ENCODE results near the gene PARD3.
"Not testable (repeated sequence)": the region's sequence is repeated elsewhere in the genome, so short reads cannot be mapped to it uniquely, and the experiment has no call there.

PARD3 gene

GRCh38 chr10:34427158-34427910, 387.8 kb downstream of the PARD3 start:
- H3K9me3 ChIP-seq (ENCODE audit: control insufficient read depth, low read depth, low read length); H3K27me3 ChIP-seq (ENCODE audit: control insufficient read depth, insufficient read depth, low read length); H3K9ac ChIP-seq (ENCODE audit: low read length); H3K27ac ChIP-seq (ENCODE audit: low read length); H3K36me3 ChIP-seq (ENCODE audit: control insufficient read depth, low read depth, low read length): not testable (repeated sequence)
- Histone ChIP-seq H3K4me3 (ENCODE audit: low read length) (peak overlapping the region; percentile 66), H3K4me1 (ENCODE audit: control insufficient read depth, low read depth, low read length) (peaks cover 43% of the 10 kb centered on the region)

GRCh38 chr10:34426538-34427157, 388.4 kb downstream of the PARD3 start:
- H3K4me3 ChIP-seq (ENCODE audit: low read length); H3K9me3 ChIP-seq (ENCODE audit: control insufficient read depth, low read depth, low read length); H3K27ac ChIP-seq (ENCODE audit: low read length); H3K27me3 ChIP-seq (ENCODE audit: control insufficient read depth, insufficient read depth, low read length); H3K9ac ChIP-seq (ENCODE audit: low read length); H3K36me3 ChIP-seq (ENCODE audit: control insufficient read depth, low read depth, low read length): not testable (repeated sequence)
- peaks cover 49% of the 10 kb centered on the region for H3K4me1 ChIP-seq (ENCODE audit: control insufficient read depth, low read depth, low read length)

- no peak overlapping the region for H3K4me3 ChIP-seq (ENCODE audit: low read length)
- no peak overlapping the region for H3K27ac ChIP-seq (ENCODE audit: low read length)
Measured at GRCh38 chr10:34426041-34426440, 389.1 kb downstream of the PARD3 start.

DNA sequence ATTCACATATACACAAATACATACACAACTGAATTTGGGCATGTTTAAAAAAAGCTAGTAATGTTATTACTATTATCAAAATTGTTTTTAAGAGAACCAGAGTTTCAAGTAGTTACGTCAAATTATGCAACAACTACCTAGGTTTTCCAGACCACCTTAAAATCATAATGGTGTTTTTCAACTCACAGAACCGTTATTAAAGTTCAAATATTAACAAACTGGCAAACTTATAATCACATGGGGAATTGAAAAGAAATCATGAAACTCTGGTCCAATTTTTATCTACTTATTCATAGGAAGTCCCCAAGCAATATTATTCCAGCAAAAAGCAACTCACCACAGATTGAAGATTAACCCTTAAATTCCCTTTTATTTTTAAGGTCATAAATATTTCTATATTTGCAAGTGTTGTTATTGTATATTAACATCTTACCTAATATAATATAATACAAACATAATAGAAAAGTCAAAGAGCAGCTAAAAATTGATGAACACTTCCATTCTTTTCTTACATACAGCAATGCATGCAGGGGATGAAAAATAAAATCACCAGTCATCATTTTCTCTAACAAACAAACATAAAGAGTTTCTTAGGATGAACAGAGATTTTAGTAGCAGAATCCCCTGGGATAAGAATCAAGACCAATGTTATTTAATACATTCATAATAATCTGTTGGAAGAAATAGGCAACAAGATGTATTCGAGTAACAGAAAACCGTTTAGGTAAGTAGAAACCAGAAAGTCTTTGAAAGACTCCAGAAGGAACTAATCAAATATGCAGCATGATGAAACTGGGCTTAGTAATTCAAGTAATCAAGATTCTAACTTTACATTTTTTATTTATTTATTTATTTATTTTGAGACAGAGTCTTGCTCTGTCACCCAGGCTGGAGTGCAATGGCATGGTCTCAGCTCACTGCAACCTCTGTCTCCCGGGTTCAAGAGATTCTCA, 391.1 kb downstream of the PARD3 start:
- Histone ChIP-seq H3K4me1 (ENCODE audit: control insufficient read depth, low read depth, low read length) (peaks cover 54% of the 10 kb centered on the region), H3K9ac (ENCODE audit: low read length) (no peak overlapping the region)

More at GRCh38 chr10:34426041-34426440, 389.1 kb downstream of the PARD3 start:
- H3K9ac ChIP-seq (ENCODE audit: low read length) = no peak overlapping the region
- H3K27me3 ChIP-seq (ENCODE audit: control insufficient read depth, insufficient read depth, low read length) = no peaks in the 10 kb centered on the region
- H3K4me1 ChIP-seq (ENCODE audit: control insufficient read depth, low read depth, low read length) = peaks cover 46% of the 10 kb centered on the region
- H3K9me3 ChIP-seq (ENCODE audit: control insufficient read depth, low read depth, low read length) = no peaks in the 10 kb centered on the region
- H3K36me3 ChIP-seq (ENCODE audit: control insufficient read depth, low read depth, low read length) = no peaks in the 10 kb centered on the region

DNA sequence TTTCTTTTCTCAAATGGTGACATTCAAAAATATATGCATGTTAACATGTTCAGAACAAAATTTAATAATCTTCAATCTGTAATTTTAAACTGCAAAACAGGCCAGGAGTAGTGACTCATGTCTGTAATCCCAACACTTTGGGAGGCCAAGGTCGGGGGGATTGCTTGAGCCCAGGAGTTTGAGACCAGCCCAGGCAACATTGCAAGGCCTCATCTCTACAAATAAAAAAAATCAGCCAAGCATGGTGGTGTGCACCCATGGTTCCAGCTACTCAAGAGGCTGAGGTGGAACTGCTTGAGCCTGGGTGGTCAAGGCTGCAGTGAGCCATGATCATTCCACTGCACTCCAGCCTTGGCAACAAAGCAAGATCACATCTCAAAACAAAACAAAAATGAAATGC, 394.3 kb downstream of the PARD3 start:
- Histone ChIP-seq H3K27me3 (ENCODE audit: control insufficient read depth, insufficient read depth, low read length) (no peaks in the 10 kb centered on the region), H3K4me3 (ENCODE audit: low read length) (no peak overlapping the region), H3K4me1 (ENCODE audit: control insufficient read depth, low read depth, low read length) (peaks cover 30% of the 10 kb centered on the region), H3K27ac (ENCODE audit: low read length) (no peak overlapping the region), H3K36me3 (ENCODE audit: control insufficient read depth, low read depth, low read length) (no peaks in the 10 kb centered on the region), H3K9ac (ENCODE audit: low read length) (no peak overlapping the region), H3K9me3 (ENCODE audit: control insufficient read depth, low read depth, low read length) (no peaks in the 10 kb centered on the region)

More for the DNA sequence above, 391.1 kb downstream of the PARD3 start:
- Histone ChIP-seq H3K27ac (ENCODE audit: low read length) (no peak overlapping the region), H3K9me3 (ENCODE audit: control insufficient read depth, low read depth, low read length) (no peaks in the 10 kb centered on the region), H3K27me3 (ENCODE audit: control insufficient read depth, insufficient read depth, low read length) (no peaks in the 10 kb centered on the region), H3K4me3 (ENCODE audit: low read length) (no peak overlapping the region), H3K36me3 (ENCODE audit: control insufficient read depth, low read depth, low read length) (no peaks in the 10 kb centered on the region)

DNA sequence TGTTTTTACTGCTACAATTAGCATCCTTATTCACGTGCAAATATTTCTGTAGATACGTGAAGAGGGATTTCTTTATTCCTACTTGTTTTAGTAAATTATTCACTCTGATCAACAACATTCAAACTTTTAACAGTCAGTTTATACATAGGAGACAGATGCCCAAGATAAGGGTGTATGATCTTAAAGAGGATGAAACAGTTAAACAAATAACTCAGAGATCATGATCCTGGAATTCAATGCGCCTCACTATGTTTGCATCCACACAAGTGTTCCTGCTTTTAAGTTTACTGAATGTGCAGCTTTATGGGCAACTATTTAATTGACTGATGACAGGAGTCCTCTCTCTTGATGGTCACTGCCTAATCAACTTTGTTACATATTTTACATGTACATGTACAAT, 394.8 kb downstream of the PARD3 start:
- no peak overlapping the region for H3K27ac ChIP-seq (ENCODE audit: low read length)
- H3K9me3 ChIP-seq (ENCODE audit: control insufficient read depth, low read depth, low read length) = no peaks in the 10 kb centered on the region
- H3K4me3 ChIP-seq (ENCODE audit: low read length) = no peak overlapping the region
- no peak overlapping the region for H3K9ac ChIP-seq (ENCODE audit: low read length)
- H3K36me3 ChIP-seq (ENCODE audit: control insufficient read depth, low read depth, low read length) = no peaks in the 10 kb centered on the region
- H3K4me1 ChIP-seq (ENCODE audit: control insufficient read depth, low read depth, low read length) = peaks cover 25% of the 10 kb centered on the region
- no peaks in the 10 kb centered on the region for H3K27me3 ChIP-seq (ENCODE audit: control insufficient read depth, insufficient read depth, low read length)

DNA sequence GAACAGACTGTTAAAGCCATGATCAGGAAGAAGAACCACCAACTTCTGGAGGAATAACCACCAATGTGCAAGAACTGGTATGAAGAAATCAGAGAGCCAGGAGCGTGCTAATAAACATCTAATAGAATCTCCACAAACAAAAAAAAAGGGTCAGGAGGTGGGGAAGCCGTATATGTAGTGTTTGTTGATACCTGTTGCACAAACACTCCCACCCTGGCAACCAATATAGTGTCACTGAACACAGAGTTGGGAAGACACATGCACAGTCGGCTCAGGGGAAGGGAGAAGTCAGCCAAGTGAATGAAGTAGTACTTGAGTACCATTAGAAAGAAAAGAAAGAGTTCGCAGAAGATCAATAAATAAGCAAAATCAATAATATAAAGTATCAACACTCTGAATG, 400.1 kb downstream of the PARD3 start:
- Histone ChIP-seq H3K9me3 (ENCODE audit: control insufficient read depth, low read depth, low read length) (no peaks in the 10 kb centered on the region), H3K4me1 (ENCODE audit: control insufficient read depth, low read depth, low read length) (peaks cover 24% of the 10 kb centered on the region), H3K4me3 (ENCODE audit: low read length) (no peak overlapping the region), H3K27me3 (ENCODE audit: control insufficient read depth, insufficient read depth, low read length) (no peaks in the 10 kb centered on the region), H3K27ac (ENCODE audit: low read length) (no peak overlapping the region), H3K9ac (ENCODE audit: low read length) (no peak overlapping the region), H3K36me3 (ENCODE audit: control insufficient read depth, low read depth, low read length) (no peaks in the 10 kb centered on the region)

- Histone ChIP-seq H3K4me3 (ENCODE audit: low read length) (no peak overlapping the region), H3K9me3 (ENCODE audit: control insufficient read depth, low read depth, low read length) (no peaks in the 10 kb centered on the region), H3K27ac (ENCODE audit: low read length) (no peak overlapping the region), H3K27me3 (ENCODE audit: control insufficient read depth, insufficient read depth, low read length) (no peaks in the 10 kb centered on the region), H3K4me1 (ENCODE audit: control insufficient read depth, low read depth, low read length) (peaks cover 19% of the 10 kb centered on the region), H3K36me3 (ENCODE audit: control insufficient read depth, low read depth, low read length) (no peaks in the 10 kb centered on the region), H3K9ac (ENCODE audit: low read length) (no peak overlapping the region)
Measured at GRCh38 chr10:34413756-34414587, 401.1 kb downstream of the PARD3 start.

DNA sequence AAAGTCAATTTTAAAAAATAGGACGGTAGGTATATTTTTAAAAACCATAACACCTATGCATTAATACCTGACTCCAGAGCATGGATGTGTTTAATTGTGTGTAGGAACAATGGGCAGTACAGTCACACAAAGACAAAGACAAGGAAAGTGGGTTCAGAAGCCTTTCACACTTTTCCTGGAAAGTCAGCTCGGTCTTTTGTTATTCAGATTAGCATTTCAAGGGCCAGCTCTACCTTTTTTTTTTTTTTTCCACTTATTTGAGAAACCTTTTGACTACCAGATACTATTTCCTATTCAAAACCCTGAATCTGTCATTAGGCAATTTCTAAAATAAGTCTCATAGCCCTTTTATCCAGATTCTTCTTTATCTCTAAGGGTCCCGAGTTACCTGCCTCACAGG, 401.9 kb downstream of the PARD3 start:
- no peak overlapping the region for H3K9ac ChIP-seq (ENCODE audit: low read length)
- no peak overlapping the region for H3K27ac ChIP-seq (ENCODE audit: low read length)
- H3K4me3 ChIP-seq (ENCODE audit: low read length) = peak overlapping the region; percentile 8
- H3K36me3 ChIP-seq (ENCODE audit: control insufficient read depth, low read depth, low read length) = no peaks in the 10 kb centered on the region
- no peaks in the 10 kb centered on the region for H3K27me3 ChIP-seq (ENCODE audit: control insufficient read depth, insufficient read depth, low read length)
- no peaks in the 10 kb centered on the region for H3K9me3 ChIP-seq (ENCODE audit: control insufficient read depth, low read depth, low read length)
- H3K4me1 ChIP-seq (ENCODE audit: control insufficient read depth, low read depth, low read length) = peaks cover 19% of the 10 kb centered on the region

- H3K27ac ChIP-seq (ENCODE audit: low read length) = no peak overlapping the region
- H3K4me3 ChIP-seq (ENCODE audit: low read length) = no peak overlapping the region
- H3K4me1 ChIP-seq (ENCODE audit: control insufficient read depth, low read depth, low read length) = peaks cover 15% of the 10 kb centered on the region
- H3K27me3 ChIP-seq (ENCODE audit: control insufficient read depth, insufficient read depth, low read length) = no peaks in the 10 kb centered on the region
- no peak overlapping the region for H3K9ac ChIP-seq (ENCODE audit: low read length)
- H3K36me3 ChIP-seq (ENCODE audit: control insufficient read depth, low read depth, low read length) = no peaks in the 10 kb centered on the region
- H3K9me3 ChIP-seq (ENCODE audit: control insufficient read depth, low read depth, low read length) = no peaks in the 10 kb centered on the region
Measured at GRCh38 chr10:34408956-34409355, 406.1 kb downstream of the PARD3 start.

- no peak overlapping the region for H3K9ac ChIP-seq (ENCODE audit: low read length)
- no peak overlapping the region for H3K27ac ChIP-seq (ENCODE audit: low read length)
- no peaks in the 10 kb centered on the region for H3K9me3 ChIP-seq (ENCODE audit: control insufficient read depth, low read depth, low read length)
- peaks cover 11% of the 10 kb centered on the region for H3K4me1 ChIP-seq (ENCODE audit: control insufficient read depth, low read depth, low read length)
- no peaks in the 10 kb centered on the region for H3K27me3 ChIP-seq (ENCODE audit: control insufficient read depth, insufficient read depth, low read length)
- H3K4me3 ChIP-seq (ENCODE audit: low read length) = no peak overlapping the region
- H3K36me3 ChIP-seq (ENCODE audit: control insufficient read depth, low read depth, low read length) = no peaks in the 10 kb centered on the region
Measured at GRCh38 chr10:34408381-34408780, 406.7 kb downstream of the PARD3 start.

Data from iPS-18a (cell line).